ENCODE measurements around the gene BCOR. TPM values are rescaled to one million over a fixed set of nuclear protein-coding genes. Genes with fewer than 3 reads are reported as not detected.

The BCOR gene
- total and polyA plus RNA-seq, 9 of the 15 experiments (the other 6 are each of a cell fraction or from before 2014, with no cell fraction given): 27.5 to 113 (median 37.6) TPM

DNA sequence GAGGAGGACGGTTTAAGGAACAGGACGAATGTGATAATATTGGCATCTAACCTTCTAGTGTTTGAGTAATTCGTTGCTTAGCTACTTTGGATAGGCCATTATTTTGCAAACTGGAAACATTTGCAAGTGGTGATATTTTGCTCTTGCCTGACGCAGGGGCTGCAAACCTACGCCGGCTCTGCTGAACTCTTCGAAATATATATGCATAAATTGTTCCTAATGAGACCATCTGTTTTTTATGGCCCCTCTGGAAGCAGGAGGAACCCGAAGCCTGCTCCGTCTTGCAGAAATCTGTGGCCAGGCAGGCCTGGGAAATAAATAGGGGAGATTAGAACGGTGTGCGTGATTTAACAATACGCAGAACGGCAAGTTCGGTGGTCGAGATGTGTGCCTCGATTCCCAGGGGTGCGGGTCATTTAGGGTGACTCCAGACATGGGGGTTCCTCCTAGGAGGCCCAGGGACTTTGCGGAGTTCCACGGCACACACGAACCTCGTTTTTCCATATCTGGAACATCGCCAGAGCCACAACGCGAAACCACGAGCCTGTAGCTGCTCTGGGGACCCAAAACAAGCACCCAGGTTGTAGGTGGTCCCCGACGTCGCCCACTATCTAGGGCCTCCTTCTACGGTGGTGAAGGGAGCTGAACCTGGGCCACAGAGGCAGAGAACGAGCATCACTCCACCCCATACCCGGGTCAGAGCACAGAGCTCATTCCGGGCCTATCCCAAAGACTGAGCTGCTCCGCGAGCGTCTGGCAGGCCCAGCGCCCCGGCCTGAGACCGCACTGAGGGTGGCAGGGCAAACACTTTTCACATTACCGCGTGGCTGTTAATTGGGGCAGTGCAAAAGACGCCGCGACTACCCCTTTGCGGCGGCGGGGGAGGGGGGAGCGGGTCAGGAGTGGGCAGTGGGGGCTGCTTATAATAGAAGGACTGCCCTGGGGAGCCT, 89.7 kb downstream of the BCOR start (continued):
- TF ChIP-seq, protein P1, sequence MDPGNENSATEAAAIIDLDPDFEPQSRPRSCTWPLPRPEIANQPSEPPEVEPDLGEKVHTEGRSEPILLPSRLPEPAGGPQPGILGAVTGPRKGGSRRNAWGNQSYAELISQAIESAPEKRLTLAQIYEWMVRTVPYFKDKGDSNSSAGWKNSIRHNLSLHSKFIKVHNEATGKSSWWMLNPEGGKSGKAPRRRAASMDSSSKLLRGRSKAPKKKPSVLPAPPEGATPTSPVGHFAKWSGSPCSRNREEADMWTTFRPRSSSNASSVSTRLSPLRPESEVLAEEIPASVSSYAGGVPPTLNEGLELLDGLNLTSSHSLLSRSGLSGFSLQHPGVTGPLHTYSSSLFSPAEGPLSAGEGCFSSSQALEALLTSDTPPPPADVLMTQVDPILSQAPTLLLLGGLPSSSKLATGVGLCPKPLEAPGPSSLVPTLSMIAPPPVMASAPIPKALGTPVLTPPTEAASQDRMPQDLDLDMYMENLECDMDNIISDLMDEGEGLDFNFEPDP (CRISPR knock-in tag; IDR thresholded peaks at IDR 0.05): no peak
- TF ChIP-seq, protein P2, sequence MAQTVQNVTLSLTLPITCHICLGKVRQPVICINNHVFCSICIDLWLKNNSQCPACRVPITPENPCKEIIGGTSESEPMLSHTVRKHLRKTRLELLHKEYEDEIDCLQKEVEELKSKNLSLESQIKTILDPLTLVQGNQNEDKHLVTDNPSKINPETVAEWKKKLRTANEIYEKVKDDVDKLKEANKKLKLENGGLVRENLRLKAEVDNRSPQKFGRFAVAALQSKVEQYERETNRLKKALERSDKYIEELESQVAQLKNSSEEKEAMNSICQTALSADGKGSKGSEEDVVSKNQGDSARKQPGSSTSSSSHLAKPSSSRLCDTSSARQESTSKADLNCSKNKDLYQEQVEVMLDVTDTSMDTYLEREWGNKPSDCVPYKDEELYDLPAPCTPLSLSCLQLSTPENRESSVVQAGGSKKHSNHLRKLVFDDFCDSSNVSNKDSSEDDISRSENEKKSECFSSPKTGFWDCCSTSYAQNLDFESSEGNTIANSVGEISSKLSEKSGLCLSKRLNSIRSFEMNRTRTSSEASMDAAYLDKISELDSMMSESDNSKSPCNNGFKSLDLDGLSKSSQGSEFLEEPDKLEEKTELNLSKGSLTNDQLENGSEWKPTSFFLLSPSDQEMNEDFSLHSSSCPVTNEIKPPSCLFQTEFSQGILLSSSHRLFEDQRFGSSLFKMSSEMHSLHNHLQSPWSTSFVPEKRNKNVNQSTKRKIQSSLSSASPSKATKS (CRISPR knock-in tag; IDR thresholded peaks at IDR 0.05): no peak
- no peak for TF ChIP-seq NRF1 (conservative IDR thresholded peaks at IDR 0.05 in 1 of 2, IDR thresholded peaks at IDR 0.05 in 1 of 2)
- TF ChIP-seq ZNF134 (CRISPR knock-in tag; conservative IDR thresholded peaks at IDR 0.05): no peak
- TF ChIP-seq HNRNPH1 (optimal IDR thresholded peaks at IDR 0.05; ENCODE audit: low read depth, low read length): no peak
